Astrocyte of the hippocampus (primary cell): ENCODE results near the gene CHD5.
A peak's percentile ranks its signal among the peaks of the same experiment; 100 is the strongest.
"Not testable (repeated sequence)": the region's sequence is repeated elsewhere in the genome, so short reads cannot be mapped to it uniquely, and the experiment has no call there.

Experiments used
- DNase-seq: peaks from one replicate; pipeline ENCODE4 v3.0.0; 2011; ENCODE audit warnings: low read depth, low spot score

CHD5 gene

DNA sequence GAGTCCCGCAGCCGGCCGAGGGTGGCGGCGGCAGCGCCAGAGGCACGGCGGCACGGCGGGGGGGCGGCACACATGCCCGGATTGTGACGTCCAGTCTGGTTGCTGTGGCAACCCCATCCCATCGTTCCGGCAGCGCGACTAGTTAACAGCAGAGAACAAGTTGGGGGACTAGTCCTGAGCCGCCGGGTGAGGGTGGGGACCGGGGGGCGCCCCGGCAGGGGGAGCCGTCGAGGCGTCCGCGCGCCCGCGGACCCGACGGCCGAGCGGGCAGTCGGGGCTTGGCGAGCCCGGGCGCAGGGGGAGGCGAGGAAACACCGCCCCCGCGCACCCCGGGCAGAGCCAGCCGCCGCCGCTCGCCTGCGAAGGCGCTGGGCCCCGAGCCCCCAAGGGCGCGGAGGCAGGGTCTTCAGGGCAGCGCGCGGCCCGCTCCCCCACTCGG, at the start of gene CHD5:
CHD5 (minus strand) TSS at position 54 of the 439 bp plus-strand sequence. CDS start 298 bp downstream, outside the sequence.
- DNase-seq = peak; percentile 64

GRCh38 chr1:6225651-6226050, 45.5 kb upstream of the CHD5 start:
- no peak for DNase-seq

GRCh38 chr1:6224718-6225117, 44.6 kb upstream of the CHD5 start:
- peak; percentile 35 for DNase-seq

GRCh38 chr1:6223617-6224016, 43.5 kb upstream of the CHD5 start:
- DNase-seq = no peak

DNA sequence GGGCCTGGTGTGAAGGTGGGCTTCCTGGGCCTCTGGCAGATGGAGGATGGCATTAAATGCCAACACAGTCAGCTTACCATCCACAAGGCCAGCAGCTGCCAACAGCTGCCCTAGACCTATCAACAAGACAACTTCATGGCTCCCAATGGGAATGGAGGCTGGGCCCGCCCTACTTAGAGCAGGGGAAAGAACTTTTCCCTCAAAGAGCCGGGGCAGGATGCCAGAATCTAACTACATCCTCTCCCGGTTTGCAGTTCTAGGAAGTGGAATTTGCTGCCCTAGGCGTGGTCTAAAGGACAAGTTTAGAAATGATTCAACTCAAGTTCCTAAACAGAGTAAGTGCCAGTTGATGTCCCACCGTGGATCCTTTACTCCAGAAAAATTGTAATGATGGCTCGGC, 42.5 kb upstream of the CHD5 start:
- no peak for DNase-seq

DNA sequence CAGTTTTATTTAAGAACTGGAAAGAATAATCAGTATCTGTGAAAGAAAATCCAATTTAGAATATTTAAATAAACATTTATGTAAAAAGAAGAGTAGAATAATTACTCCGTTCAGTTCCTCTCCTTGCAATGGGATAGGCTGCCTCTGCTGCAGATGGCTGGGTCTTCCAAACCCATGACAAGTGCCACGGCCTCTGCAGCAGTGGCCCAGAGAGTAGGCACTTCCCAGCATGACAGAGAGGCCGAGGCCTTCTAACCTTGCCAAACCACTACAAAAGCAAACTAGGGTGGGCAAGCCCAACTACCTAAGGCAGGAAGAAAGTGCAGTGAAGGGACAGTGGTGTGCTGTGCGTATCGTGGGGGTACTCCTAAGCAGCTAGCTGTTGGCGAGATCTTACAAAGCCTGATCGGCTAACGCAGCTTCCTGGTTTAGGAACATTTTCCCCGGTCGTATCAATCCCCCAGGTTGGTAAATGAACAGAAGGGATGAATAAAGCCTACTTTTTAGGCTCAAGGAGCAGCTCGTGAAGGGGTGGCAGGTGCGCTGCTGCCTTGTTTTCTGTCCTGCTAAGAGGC, 41.2 kb upstream of the CHD5 start:
- no peak for DNase-seq

- no peak for DNase-seq
Measured at GRCh38 chr1:6220236-6220635, 40.1 kb upstream of the CHD5 start.

- not testable (repeated sequence) for DNase-seq
Measured at GRCh38 chr1:6219641-6220040, 39.5 kb upstream of the CHD5 start.

- DNase-seq = no peak
Measured at GRCh38 chr1:6218375-6219164, 38.4 kb upstream of the CHD5 start.

DNA sequence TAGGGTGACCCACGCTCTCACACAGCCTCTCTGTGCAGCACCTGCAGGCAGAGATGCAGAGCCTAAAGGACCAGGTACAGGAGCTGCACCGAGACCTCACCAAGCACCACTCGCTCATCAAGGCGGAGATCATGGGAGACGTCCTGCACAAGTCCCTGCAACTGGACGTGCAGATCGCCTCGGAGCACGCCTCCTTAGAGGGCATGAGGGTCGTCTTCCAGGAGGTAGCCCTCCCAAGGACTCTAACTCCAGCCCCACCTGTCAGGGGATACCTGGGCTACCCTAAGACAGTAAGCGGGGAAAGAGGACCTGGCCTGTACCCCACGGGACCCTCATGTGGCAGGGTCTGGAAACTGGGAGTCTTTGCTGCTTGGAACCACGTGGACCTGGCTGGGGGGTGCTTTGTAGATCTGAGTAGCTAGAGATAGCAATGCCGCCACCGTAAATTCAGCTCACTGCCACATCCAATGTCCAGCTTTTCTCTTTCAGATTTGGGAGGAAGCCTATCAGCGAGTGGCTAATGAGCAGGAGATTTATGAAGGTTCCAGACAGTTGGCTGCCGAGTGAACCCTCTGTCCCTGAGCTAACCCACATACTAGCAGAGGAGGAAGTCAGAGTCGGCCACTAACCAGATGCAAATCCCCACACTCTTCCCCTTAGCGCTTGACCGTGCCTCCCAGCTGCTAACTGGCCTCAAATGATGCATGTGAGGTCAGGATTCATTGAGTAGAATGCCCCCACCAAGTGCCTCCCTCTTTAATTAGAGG, 32.3 kb upstream of the CHD5 start:
- no peak for DNase-seq

DNA sequence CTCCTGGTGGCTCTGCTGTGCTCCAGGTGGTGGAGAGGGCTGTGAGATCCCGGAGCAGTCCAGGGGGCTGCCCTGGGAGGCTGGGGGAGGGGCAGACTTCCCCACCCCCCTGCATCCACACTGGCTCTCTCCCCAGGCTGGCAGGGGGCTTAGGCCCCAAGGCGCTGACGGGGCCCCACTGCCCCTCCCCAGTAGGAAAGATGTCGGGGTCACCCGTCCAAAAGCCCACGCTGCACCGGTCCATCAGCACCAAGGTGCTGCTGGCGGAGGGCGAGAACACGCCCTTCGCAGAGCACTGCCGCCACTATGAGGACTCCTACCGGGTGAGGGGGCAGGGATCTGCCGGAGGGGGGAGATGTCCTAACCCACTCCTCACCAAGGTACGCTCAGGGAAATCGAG, 31.6 kb upstream of the CHD5 start:
- no peak for DNase-seq

- DNase-seq = no peak
Measured at GRCh38 chr1:6210591-6211355, 30.7 kb upstream of the CHD5 start.

GRCh38 chr1:6209661-6210580, 29.8 kb upstream of the CHD5 start:
- DNase-seq = no peak

GRCh38 chr1:6208723-6209660, 28.9 kb upstream of the CHD5 start:
- peak; percentile 73 for DNase-seq

- no peak for DNase-seq
Measured at GRCh38 chr1:6207921-6208320, 27.8 kb upstream of the CHD5 start.

DNA sequence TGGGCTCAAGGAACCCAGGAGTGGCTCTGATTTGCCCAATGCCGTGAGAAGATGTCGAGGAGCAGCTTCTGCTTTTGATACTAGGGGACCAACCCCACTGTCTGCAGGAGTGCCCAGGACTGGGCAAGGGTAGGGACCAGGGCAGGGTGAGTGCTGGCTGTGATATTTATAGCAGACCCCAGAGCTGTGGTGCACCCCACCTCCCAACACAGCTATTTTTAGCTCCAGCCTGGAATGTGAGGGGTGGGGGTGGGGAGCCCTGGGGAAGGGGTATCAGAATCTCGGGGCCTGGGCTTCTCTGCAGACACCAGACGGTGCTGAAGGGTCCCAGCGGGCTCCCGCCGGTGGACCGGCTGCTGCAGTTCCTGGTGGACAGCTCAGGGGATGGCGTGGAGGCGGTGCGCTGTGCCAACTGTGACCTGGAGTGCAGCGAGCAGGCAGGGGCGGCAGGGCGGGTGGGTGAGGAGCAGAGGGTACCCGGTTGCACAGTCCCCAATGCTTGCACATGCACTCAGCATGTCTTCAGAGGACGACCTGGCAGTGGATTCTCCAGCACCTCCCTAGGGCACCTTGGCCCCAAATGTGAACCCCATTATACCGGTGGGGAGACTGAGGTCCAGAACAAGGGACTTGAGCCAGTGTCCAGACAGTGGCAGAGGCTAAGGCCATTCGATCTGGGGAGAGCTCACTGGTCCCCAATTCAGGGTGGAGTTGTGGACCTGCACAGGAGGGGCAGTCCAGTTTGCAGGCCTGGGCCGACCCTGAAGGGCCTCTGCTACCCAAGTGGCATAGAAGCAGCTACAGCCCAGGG, 27.2 kb upstream of the CHD5 start:
- DNase-seq = no peak

DNA sequence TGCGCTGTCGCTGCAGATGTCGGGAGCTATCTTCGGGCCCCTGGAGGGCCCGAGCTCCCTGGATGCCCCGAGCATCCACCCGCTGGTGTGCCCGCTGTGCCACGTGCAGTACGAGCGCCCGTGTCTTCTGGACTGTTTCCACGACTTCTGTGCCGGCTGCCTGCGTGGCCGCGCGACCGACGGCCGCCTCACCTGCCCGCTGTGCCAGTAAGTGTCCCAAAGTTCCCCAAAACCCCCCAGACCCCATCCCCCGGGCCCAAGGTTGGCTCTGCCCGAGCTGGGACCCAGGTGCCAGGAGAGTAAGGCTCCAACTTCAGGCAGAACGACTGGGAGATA, 26.4 kb upstream of the CHD5 start:
- DNase-seq = no peak

DNA sequence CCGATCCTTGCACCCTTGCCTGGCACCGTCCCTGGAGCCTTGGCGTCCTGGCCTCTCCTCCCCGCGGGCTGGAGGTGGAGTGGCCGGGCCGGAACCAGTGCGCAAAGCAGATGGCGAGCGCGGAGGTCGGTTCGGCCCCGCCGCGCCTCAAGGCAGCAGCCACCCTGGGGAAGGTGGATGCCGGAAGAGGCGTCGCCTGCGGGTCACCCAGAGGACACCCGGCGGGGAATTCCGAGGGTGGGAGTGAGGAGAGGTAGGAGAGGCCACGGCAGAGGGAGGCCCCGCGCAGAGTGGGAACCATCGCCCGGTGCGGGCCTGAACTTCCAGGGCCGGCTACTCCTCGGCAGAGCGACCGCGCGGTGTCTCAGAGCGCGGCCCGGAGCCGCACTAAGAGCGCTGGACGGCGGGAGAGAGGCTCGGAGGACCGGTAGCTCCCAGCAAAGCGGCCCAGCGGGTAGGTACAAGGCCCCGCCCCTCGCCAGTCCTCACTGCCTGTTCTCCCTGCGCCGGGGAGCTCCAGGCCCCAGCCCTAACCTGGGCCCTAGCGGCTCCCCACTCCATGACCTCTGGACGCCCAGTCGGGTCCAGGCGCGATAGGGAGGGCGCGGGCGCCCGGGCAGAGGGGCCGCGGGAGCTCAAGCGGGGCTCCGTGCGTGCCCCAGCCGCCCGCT, 25.9 kb upstream of the CHD5 start, which contains the start of gene RNF207:
RNF207 (plus strand) TSS at position 271 of the 671 bp plus-strand sequence. CDS start 417 bp downstream, outside the sequence.
- peak; percentile 92 for DNase-seq
